ENCODE measurements around the gene ARHGEF28.

- no peak for TF ChIP-seq EZH2 (IDR thresholded peaks at IDR 0.05; ENCODE audit: borderline replicate concordance, control insufficient read depth, low read depth, low read length)
- TF ChIP-seq POLR2AphosphoS5 (IDR thresholded peaks at IDR 0.05; ENCODE audit: low read length) = no peak
- TF ChIP-seq CUX1 (IDR thresholded peaks at IDR 0.05; ENCODE audit: insufficient replicate concordance, low read depth, low read length) = no peak
- no peak for TF ChIP-seq CTCF (IDR thresholded peaks at IDR 0.05 in 2 of 3, conservative IDR thresholded peaks at IDR 0.05 in 1 of 3; ENCODE audit: control insufficient read depth in 2 of 3, extremely low read depth in 1 of 3, insufficient read depth in 1 of 3, low read depth in 3 of 3, low read length in 3 of 3)
- TF ChIP-seq BRCA1 (IDR thresholded peaks at IDR 0.05; ENCODE audit: low read depth, low read length) = no peak
- no peak for TF ChIP-seq HDGF (IDR thresholded peaks at IDR 0.05)
- no peak for TF ChIP-seq RCOR1 (conservative IDR thresholded peaks at IDR 0.05; ENCODE audit: low read depth, low read length)
- TF ChIP-seq NR2C1 (IDR thresholded peaks at IDR 0.05) = no peak
- TF ChIP-seq BCLAF1 (IDR thresholded peaks at IDR 0.05) = no peak
- TF ChIP-seq IRF4 (IDR thresholded peaks at IDR 0.05; ENCODE audit: low read depth, low read length) = no peak
Measured at GRCh38 chr5:73955271-73955846, 329.4 kb downstream of the ARHGEF28 start.

Data from GM12878 (cell line).